HEK293 (cell line): Measurements from ENCODE around the gene DCAF6.

Source experiments
- BCL11A ChIP-seq: fragments of 450-650 bp; formaldehyde crosslinking; IDR thresholded peaks from 2 replicates; pipeline ENCODE4 v1.5.1; 2016; ENCODE audit warnings: low read depth, missing biosample characterization, missing genetic modification characterization
- INSM2 ChIP-seq: fragments of 450-650 bp; formaldehyde crosslinking; IDR thresholded peaks from 2 replicates; pipeline ENCODE4 v1.5.1; 2016; ENCODE audit warnings: missing biosample characterization, missing genetic modification characterization
- KLF7 ChIP-seq: fragments of 450-650 bp; formaldehyde crosslinking; IDR thresholded peaks from 2 replicates; pipeline ENCODE4 v1.5.1; 2016; ENCODE audit warnings: missing biosample characterization, missing genetic modification characterization, borderline replicate concordance
- MYNN ChIP-seq: fragments of 450-650 bp; formaldehyde crosslinking; IDR thresholded peaks from 2 replicates; pipeline ENCODE4 v1.5.1; 2016; ENCODE audit warnings: missing biosample characterization, missing genetic modification characterization, borderline replicate concordance
- MZF1 ChIP-seq: fragments of 450-650 bp; formaldehyde crosslinking; IDR thresholded peaks from 2 replicates; pipeline ENCODE4 v1.5.1; 2017; ENCODE audit warnings: missing biosample characterization, missing genetic modification characterization, borderline replicate concordance
- PRDM10 ChIP-seq: fragments of 450-650 bp; formaldehyde crosslinking; IDR thresholded peaks from 2 replicates; pipeline ENCODE4 v1.5.1; 2016; ENCODE audit warnings: missing biosample characterization, missing genetic modification characterization
- REPIN1 ChIP-seq: fragments of 450-650 bp; formaldehyde crosslinking; IDR thresholded peaks from 2 replicates; pipeline ENCODE4 v1.5.1; 2017; ENCODE audit warnings: missing biosample characterization, missing genetic modification characterization, low read depth
- SP3 ChIP-seq: fragments of 450-650 bp; formaldehyde crosslinking; IDR thresholded peaks from 2 replicates; pipeline ENCODE4 v1.5.1; 2016; ENCODE audit warnings: missing biosample characterization, missing genetic modification characterization
- YY1 ChIP-seq: fragments of 450-650 bp; formaldehyde crosslinking; IDR thresholded peaks from 2 replicates; pipeline ENCODE4 v1.5.1; 2018; ENCODE audit warnings: missing biosample characterization, missing genetic modification characterization
- ZBTB10 ChIP-seq: fragments of 450-650 bp; formaldehyde crosslinking; IDR thresholded peaks from 2 replicates; pipeline ENCODE4 v1.5.1; 2016; ENCODE audit warnings: missing biosample characterization, missing genetic modification characterization
- ZBTB11 ChIP-seq: fragments of 450-650 bp; formaldehyde crosslinking; conservative IDR thresholded peaks from 2 replicates; pipeline ENCODE4 v1.5.1; 2016; ENCODE audit warnings: low read depth, missing biosample characterization, missing genetic modification characterization
- ZBTB21 ChIP-seq: fragments of 450-650 bp; formaldehyde crosslinking; IDR thresholded peaks from 2 replicates; pipeline ENCODE4 v1.5.1; 2017; ENCODE audit warnings: missing biosample characterization, missing genetic modification characterization
- ZFP69B ChIP-seq: fragments of 450-650 bp; formaldehyde crosslinking; IDR thresholded peaks from 2 replicates; pipeline ENCODE4 v1.5.1; 2016; ENCODE audit warnings: missing biosample characterization, missing genetic modification characterization
- ZIC2 ChIP-seq: fragments of 450-650 bp; formaldehyde crosslinking; IDR thresholded peaks from 2 replicates; pipeline ENCODE4 v1.5.1; 2016; ENCODE audit warnings: missing biosample characterization, missing genetic modification characterization
- ZNF10 ChIP-seq: fragments of 450-650 bp; formaldehyde crosslinking; IDR thresholded peaks from 2 replicates; pipeline ENCODE4 v1.5.1; 2017; ENCODE audit warnings: missing biosample characterization, missing genetic modification characterization
- ZNF140 ChIP-seq: fragments of 450-650 bp; formaldehyde crosslinking; IDR thresholded peaks from 2 replicates; pipeline ENCODE4 v1.5.1; 2016; ENCODE audit warnings: missing biosample characterization, missing genetic modification characterization
- ZNF155 ChIP-seq: fragments of 450-650 bp; formaldehyde crosslinking; IDR thresholded peaks from 2 replicates; pipeline ENCODE4 v1.5.1; 2016; ENCODE audit warnings: missing biosample characterization, missing genetic modification characterization
- ZNF214 ChIP-seq: fragments of 450-650 bp; formaldehyde crosslinking; IDR thresholded peaks from 2 replicates; pipeline ENCODE4 v1.5.1; 2017; ENCODE audit warnings: missing biosample characterization, mild to moderate bottlenecking, missing genetic modification characterization, borderline replicate concordance
- ZNF391 ChIP-seq: fragments of 450-650 bp; formaldehyde crosslinking; IDR thresholded peaks from 2 replicates; pipeline ENCODE4 v1.5.1; 2016; ENCODE audit warnings: low read depth, missing biosample characterization, missing genetic modification characterization, borderline replicate concordance
- ZNF449 ChIP-seq: fragments of 450-650 bp; formaldehyde crosslinking; IDR thresholded peaks from 2 replicates; pipeline ENCODE4 v1.5.1; 2017; ENCODE audit warnings: missing biosample characterization, mild to moderate bottlenecking, missing genetic modification characterization, moderate library complexity
- ZNF529 ChIP-seq: fragments of 450-650 bp; formaldehyde crosslinking; IDR thresholded peaks from 2 replicates; pipeline ENCODE4 v1.5.1; 2017; ENCODE audit warnings: missing genetic modification characterization, missing biosample characterization; ENCODE audit not compliant: insufficient replicate concordance
- ZNF626 ChIP-seq: fragments of 450-650 bp; sonication (Bioruptor Pico); formaldehyde crosslinking; IDR thresholded peaks from 2 replicates; pipeline ENCODE4 v1.5.1; 2018; ENCODE audit warnings: missing biosample characterization, missing genetic modification characterization, inconsistent platforms
- ZNF792 ChIP-seq: fragments of 450-650 bp; formaldehyde crosslinking; IDR thresholded peaks from 2 replicates; pipeline ENCODE4 v1.5.1; 2016; ENCODE audit warnings: missing biosample characterization, missing genetic modification characterization

DCAF6 gene

GRCh38 chr1:168112673-168113305 is 176.3 kb downstream of the DCAF6 start (continued):
- no peak for TF ChIP-seq ZNF792 (tag by site-specific recombination)
- TF ChIP-seq ZBTB10 (tag by site-specific recombination) = no peak
- peak; percentile 83 for TF ChIP-seq ZFP69B (tag by site-specific recombination)
- TF ChIP-seq BCL11A (tag by site-specific recombination) = no peak
- no peak for TF ChIP-seq KLF7 (tag by site-specific recombination)
- peak; percentile 85 for TF ChIP-seq MZF1 (tag by site-specific recombination)
- TF ChIP-seq ZNF391 = no peak
- no peak for TF ChIP-seq ZNF214 (tag by site-specific recombination)
- 0 out of 2 replicates have a peak, but pooled peaks have one; percentile 35 for TF ChIP-seq ZNF626 (tag by site-specific recombination)
- TF ChIP-seq ZNF140 = no peak
- TF ChIP-seq SP3 (tag by site-specific recombination) = no peak
- TF ChIP-seq ZIC2 (tag by site-specific recombination) = no peak
- no peak for TF ChIP-seq ZNF529 (tag by site-specific recombination)
- no peak for TF ChIP-seq REPIN1 (tag by site-specific recombination)
- TF ChIP-seq ZBTB11 (tag by site-specific recombination) = no peak
- no peak for TF ChIP-seq YY1 (tag by site-specific recombination)
- TF ChIP-seq PRDM10 (tag by site-specific recombination) = peak; percentile 74
- TF ChIP-seq ZNF155 (tag by site-specific recombination) = no peak
- no peak for TF ChIP-seq MYNN (tag by site-specific recombination)
- no peak for TF ChIP-seq ZNF449 (tag by site-specific recombination)
- no peak for TF ChIP-seq INSM2
- no peak for TF ChIP-seq ZBTB21 (tag by site-specific recombination)
- TF ChIP-seq ZNF10 (tag by site-specific recombination) = no peak
